GM12865 (cell line): ENCODE measurements around the gene BCL7B.
A peak's percentile ranks its signal among the peaks of the same experiment; 100 is the strongest.

ENCODE experiments used
- DNase-seq: peaks from one replicate; pipeline ENCODE4 v3.0.0; 2010; ENCODE audit warnings: low read depth
- H3K4me3 ChIP-seq: 2 replicates; pipeline ENCODE4 v1.5.1; 2011; ENCODE audit warnings: mild to moderate bottlenecking, low read depth, low read length, control low read depth
- TF ChIP-seq, protein P1 (sequence below): IDR thresholded peaks from 2 replicates; pipeline ENCODE4 v1.5.1; 2011; ENCODE audit warnings: low read length, control low read depth, low read depth, inconsistent platforms; ENCODE audit not compliant: insufficient read depth; ENCODE audit errors: missing control alignments

The BCL7B gene

DNA sequence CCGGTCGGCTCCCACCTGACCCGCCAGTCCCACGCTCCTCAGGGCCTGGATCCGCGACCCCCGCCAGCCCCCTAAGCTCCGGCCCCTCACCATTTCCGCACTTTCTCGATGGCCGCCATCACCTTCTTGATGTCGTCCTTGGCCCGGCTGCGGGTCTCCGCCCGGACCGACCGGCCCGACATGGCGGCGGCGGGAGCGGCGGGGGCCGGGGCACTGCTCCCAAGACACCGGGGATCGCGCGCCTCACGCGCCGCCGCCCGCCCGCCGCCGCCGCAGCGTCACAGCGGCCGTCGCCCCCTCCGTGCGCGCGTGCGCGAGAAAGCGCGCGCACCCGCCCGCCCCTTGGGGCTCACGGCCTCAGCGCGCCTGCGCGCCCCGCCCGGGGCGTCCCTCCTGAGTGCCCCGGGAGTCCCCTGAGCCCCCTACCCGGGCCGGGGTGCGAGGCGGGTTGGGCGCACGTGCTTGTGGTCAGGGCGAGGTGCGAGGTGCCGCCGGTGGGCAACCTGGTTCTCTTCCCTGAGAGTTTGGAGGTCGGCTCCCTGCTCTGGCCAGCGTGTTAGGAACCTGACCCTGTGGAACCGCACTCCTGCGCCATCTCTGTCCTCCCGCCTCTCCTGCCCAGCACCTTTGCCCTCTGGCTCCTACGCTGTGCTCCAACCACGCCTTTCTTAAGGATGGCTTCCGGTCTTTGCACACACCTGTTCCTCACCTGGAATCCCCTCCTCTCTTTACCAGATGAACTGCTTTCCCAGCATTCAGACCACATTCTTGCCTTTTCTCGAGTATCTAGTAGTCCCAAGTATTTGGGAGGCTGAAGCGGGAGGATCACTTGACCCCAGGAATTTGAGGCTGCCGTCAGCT is at the start of gene BCL7B:
BCL7B (minus strand) TSS at position 294 of the 861 bp plus-strand sequence; CDS start at position 182, 112 bp downstream.
- TF ChIP-seq, protein P1, sequence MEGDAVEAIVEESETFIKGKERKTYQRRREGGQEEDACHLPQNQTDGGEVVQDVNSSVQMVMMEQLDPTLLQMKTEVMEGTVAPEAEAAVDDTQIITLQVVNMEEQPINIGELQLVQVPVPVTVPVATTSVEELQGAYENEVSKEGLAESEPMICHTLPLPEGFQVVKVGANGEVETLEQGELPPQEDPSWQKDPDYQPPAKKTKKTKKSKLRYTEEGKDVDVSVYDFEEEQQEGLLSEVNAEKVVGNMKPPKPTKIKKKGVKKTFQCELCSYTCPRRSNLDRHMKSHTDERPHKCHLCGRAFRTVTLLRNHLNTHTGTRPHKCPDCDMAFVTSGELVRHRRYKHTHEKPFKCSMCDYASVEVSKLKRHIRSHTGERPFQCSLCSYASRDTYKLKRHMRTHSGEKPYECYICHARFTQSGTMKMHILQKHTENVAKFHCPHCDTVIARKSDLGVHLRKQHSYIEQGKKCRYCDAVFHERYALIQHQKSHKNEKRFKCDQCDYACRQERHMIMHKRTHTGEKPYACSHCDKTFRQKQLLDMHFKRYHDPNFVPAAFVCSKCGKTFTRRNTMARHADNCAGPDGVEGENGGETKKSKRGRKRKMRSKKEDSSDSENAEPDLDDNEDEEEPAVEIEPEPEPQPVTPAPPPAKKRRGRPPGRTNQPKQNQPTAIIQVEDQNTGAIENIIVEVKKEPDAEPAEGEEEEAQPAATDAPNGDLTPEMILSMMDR, result no peak
- DNase-seq, result peak; percentile 87
- peak within 1 kb of the TSS; percentile 99 for H3K4me3 ChIP-seq

- H3K4me3 ChIP-seq, result no peak overlapping the region
- DNase-seq, result no peak
- TF ChIP-seq, protein P1, result no peak
These were observed 48.2 kb upstream of the BCL7B start for GRCh38 chr7:73605601-73606220.

- DNase-seq, result no peak
- TF ChIP-seq, protein P1, result no peak
- no peak overlapping the region for H3K4me3 ChIP-seq
These were observed 45.5 kb upstream of the BCL7B start for GRCh38 chr7:73602721-73603651.

DNA sequence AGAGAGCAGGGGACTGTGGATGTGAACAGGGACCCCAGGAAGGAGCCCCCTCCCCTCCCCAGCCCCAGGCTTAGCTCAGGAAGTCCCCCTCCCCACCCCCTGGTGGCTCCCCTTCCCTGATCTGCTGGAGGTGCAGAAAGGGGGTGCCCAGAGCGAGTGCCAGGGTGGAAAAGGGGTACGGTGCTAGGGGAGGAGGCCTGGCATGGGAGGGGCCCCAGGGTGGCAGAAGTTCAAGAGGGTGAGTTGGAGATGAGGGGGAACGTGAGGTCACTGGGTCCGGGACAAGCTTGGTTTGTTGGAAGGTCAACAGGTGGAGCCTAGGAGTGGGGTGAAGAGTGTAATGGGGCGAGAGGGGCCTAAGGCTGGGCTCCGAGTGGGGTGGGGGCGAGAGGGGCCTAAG is 42.4 kb upstream of the BCL7B start:
- H3K4me3 ChIP-seq, result no peak overlapping the region
- no peak for DNase-seq
- TF ChIP-seq, protein P1, result no peak

GRCh38 chr7:73599151-73599882 is 41.8 kb upstream of the BCL7B start:
- no peak overlapping the region for H3K4me3 ChIP-seq
- DNase-seq, result no peak
- TF ChIP-seq, protein P1, result no peak
